Activated naive CD4-positive, alpha-beta T cell treated with Interleukin-2 at 50 U/mL for 16 hours (primary cell): ENCODE data around the gene CST9.
"Not testable (repeated sequence)": the region's sequence is repeated elsewhere in the genome, so short reads cannot be mapped to it uniquely, and the experiment has no call there.

Source experiments
- DNase-seq: peaks from one replicate; pipeline ENCODE4 v3.0.0-alpha.2; 2020

The CST9 gene

DNA sequence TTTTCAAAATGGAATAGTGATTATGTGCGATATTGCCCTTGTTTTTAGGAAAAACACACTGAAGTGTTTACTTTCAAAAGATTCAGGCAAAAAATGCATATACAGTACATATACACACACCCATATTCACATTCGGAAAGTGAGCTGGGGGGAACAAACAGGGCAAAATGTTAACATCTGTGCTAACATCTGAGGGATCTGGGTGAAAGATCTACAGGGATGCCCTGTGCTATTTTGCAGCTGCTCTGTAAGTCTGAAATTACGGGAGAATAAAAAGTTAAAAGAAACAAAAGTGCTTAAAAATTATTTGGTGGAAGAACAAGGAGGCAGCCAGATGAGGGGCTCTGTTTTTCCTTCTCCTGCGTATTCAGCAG is 31.2 kb upstream of the CST9 start:
- DNase-seq: no peak

DNA sequence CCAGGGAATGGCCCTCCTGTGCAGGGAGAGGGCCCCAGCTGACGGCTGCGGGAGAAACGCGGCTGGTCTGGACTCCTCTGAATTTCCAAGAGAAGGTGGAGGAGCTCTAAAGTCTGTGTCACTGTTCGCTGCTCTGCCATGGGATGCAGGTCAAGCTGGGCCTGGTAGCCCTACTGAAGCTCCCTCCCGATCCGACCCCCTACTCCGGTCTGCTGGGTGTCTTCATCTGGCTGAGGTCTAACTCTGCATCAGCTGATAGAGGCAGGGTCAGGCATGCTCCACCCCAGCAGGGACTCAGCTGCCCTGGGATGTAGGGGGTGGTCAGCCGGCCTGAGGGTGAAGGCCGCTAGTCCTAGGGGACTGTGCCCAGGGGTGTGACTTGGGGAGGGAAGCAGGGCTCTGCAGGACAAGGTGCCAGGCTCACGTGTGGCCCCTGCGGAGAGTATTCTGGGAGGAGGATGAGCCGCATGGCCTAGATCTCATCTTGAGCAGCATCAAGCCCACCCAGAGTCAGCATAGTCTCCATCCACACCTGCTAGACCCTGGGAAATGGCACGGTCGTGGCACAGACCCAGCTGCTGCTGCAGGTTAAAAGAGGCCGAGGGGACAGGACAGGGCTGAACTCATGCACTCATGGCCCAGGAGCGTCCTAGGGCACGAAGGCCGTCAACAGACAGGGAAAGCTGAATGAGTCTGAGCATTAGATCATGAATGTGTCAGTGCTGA is 30.6 kb upstream of the CST9 start:
- no peak for DNase-seq

DNA sequence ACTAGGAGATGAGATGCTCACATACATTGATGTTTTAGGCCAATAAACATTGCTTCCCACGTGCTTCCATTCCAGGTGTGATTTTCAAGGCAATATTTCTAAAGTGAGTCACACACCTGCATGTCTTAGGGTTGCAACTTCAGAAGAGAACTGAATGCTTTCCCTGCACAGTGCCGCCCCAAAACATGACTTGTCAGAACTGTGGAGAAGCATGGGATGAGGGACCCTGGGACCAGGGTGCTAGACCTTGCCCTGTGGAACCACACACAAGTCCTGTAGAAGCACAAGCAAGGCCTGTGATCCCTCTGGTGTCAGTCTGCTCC is 30.0 kb upstream of the CST9 start:
- not testable (repeated sequence) for DNase-seq

DNA sequence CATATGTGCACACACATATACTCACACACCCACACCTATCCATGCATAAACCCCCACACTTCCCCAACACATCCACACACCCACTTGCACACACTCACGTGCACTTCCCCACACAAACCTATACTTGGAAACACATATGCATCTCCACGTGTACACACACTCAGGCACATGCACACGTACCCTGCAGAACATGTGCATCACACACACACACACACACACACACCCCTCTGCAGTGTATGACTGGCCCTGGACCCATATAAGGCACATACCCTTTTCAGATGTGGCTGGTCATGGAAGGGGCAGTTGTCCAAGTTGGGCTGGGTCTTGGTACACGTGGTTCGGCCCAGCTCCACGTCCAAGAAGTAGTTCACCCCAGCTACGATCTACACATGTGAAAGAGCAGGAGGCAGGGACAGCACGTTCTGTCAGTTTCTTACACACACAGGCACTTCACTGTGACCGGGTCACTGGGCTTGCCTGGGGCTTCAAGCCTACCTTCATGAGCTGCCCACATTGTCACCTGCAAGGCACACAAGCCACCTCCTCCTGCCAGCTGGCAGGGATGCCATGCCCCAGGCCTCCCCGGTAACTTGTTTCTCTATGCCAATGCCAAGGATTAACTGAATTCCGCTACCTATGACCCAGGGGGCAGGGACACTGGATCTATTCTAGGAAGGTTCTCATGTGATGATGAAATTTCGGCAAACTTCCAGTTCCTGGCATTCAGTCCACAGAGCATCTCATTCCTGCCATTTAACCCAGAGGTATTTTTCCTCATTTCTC is 29.5 kb upstream of the CST9 start:
- no peak for DNase-seq

DNA sequence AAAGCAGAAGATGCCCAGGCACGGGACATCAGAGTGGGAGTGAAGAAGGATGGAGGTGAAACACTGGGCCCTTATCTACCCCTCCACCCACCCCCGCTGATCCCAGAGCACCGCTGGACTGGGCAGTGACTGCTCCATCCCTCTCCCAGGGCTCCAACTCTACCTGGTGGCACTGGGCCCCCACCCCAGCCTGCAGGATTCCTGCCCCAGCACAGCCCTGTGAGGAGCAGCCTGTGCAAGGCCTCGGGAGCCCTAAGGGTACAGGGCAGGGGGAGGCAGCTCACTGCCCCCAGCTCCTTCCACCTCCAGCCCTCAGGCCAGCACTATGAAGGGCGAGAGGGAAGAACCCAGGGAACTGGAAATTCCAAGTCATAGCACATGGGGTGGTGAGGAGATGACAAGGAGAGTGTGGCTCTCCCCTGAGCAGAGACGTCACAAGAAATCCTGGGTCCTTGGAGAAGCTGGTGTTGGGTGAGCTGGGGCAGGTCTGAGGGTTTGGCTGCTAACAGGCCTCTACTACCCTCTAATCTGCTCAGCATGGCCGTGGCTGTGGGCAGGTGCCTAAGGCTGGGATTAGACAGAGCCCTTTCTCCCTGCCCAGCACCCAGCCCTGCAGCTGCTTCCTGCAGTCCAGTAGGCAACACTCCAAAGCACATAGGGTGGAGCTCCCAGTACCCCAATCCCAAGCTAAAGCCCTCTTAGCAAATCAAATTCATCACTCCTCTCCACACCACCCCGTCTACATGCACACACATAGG is 28.5 kb upstream of the CST9 start:
- DNase-seq: no peak

DNA sequence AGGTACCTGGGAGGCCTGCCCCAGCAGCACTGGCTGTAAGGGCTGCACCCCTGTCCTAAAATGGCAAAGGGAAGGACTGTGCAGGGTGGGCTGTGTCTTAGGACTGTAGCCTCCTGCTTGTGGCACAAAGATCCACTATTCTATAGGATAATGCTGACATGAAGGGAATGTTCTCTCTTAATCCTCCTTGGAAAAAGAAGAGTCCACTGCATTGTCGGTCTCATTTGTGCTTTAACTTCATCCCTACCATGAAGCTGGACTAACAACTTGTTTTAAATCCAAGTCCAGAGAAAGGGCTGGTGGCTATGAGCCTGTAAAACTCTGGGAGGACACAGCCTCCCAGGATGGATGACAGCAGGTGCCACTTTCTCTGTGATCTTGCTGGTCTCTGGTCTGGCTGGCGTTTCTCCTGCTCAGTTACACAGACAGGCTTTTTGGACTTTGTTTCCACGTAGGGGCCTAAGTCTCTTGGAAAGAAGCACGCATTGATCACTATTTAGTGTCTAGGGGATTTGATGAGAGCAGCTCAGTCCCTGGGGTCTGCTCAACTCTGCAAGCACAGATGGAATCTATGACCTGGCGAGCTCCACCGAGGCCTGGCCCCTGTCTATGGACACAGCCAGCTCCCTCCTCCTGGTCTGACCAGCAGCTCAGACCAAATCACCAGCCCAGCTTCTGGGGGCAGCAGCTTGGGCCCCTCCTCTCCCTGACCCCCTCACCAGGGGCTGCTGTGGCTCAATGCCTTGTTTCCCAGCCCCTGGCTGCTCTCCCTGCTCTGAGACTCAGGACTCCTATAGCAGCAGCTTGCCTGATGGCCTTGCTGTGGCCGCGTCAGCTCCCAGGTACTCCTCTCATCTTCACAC is 27.2 kb upstream of the CST9 start:
- DNase-seq: no peak

DNA sequence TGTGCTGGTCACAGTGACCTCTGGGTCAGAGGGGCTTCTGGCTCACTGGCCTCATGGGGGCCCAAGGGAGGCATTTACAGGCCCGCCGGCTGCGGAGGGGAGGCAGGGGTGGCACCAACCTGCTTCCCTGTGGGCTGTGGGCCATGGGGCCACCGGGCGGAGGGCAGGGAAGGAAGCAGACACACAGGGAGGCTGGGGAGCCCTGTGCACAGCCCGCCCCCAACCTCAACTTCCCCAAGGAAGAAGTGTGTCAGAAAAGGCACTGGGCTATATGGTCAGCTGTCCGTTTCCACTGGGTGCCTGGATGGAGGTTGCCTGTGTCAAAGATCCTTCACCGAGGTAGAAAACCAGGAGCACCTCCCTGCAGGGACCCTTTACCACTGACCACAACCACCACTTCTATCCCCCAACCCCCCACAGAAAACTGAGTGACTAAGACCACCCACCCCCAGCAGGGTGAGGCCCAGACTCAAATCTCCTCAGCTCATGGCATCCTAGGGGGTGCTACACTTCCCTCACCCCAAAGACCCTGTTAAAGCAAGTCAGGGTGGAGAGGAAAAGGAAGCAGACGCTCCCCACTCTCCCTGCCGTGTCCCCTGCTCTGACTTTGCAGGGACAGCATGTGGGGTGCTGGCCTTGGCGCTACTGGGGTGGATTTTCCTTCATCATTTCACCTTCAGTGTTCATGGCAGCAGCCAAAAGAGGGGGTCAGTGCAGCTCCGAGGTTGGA is 26.4 kb upstream of the CST9 start:
- no peak for DNase-seq

DNA sequence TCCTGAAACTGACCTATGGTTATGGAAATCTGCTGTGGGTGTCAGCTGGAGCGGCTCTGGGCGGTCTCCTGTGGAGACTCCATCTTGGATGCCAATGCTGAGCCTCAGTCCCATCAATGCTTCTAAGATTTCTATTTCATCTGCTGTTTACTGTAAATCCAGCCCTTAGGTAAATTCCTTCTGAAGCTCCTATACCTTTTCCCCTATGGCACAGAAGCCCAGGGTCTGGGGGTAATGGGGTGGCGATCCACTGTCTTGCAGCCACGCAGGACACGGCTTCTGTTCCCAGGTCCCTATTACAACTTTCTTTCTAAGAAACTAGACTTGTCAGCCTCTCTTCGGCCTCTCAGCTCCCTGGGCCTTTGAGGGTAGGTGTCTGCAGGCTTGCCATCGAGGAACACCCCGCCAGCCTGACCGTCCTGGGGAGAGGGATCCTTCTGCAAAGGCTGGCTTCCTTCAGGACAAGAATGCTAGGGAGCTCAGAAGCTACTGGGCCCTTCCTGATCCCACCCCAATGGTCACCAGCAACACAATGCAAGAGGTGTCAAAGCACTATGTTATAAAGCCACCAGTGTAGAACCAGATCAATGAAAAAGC is 25.6 kb upstream of the CST9 start:
- DNase-seq: no peak

DNA sequence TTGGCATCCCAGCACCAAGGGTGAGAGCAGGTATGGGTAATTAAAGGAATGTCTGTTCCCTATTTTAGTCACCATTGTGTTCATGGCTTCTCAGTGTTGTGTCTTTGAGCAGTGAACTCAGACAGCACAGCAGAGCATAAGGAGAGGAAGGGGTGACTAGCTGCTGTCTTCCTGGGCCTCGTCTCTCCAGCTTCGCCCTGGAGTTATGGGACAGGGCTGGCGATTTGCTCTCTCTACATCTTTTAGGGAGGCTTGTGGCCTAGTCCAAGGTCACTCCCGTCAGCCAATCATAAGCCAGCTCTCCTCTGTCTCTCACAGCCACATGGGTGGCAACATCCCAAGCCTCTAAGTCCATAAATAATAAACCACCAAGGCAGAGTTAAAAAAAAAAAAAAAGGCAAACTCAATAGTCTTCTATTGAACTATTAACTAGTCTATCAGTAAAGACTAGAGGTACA is 24.7 kb upstream of the CST9 start:
- no peak for DNase-seq

DNA sequence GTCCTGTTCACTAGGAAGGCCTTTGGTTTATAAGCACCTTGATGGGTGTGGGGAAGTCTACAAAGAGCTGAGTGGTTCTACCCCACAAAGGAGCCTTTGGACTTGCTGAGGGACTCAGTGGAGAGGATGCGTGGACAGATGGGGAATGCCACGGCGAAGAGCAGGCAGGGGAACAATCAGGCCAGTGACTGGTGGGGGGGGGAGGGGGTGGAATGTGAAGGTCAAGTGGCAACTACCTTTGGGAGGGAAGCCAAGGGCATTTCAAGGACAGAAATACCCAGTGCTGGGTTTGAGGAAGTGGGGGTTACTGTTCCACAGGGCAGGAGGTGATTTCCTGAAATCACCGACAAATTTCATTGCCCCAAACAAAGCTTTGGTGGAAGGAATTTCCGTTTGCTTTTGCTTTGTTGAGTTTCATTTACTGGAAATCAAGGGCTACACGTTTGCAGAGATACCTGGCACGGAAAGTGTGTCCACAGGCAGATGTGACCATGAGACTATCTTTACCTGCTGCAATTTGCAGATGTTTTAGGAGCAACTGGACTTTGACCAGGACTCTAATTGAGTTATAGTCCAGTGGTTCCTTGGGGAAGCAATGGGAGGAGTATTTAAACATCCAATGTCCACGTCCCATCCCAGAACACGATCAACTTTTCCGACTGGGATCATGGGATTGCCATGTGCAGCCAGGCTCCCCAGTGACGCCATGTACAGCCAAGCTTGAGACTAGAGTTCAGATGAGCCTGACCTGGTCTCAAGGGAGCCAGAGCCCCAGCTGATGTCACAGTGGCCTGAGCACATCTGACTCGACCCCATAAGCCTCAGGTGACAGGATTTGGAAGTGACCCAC is 24.1 kb upstream of the CST9 start:
- DNase-seq: no peak

DNA sequence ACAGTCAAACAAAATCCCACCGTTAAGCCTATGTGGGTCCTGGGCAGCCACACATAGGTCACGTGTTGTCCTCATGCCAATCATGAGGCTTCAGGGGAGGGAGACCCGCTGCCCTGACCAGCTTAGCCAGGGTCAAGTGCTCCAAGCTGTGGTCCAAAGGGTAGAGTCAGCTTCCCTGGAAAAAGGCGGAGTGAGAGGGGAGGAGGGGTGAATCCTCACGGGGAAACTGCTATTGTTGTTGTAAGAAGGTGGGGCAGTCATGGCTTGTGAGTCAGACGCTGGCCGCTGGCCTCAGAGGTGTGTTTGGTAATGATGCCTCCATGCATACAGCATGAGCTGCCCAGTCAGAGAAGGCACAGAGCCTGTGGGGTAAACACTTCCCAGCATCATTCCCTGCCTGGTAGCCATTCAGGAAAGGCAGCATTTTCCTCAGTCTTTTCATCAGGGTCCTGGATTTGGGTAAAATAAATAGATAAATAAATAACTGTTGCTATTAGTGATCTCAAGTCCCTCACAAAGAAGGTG is 23.4 kb upstream of the CST9 start:
- DNase-seq: no peak

DNA sequence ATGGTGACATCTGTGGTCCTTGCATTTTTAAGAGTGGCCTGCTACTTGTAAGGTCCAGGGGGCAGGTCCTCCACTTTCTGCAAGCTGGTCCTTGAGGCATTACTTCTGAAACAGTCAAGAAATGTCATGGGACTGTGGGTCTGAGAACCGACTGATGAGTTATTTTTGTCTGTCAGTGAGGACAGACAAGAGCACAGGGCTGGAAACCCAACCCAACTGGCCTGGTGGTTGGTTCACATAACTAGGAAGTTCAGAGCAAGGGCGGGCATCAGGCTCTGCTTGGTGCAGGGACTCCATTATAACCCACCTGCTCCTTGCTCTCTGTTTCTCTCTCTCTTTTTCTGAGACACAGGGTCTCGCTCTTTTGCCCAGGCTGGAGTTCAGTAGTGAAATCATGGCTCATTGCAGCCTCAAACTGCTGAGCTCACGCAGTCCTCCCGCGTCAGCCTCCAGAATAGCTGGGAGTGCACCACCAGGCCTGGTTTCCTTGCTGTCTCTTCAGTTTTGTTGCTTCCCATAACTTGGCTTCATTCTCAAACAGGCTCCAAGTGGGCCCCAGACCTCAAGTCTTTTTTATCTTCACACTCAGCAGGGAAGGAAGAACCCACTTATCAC is 22.8 kb upstream of the CST9 start:
- DNase-seq: no peak

DNA sequence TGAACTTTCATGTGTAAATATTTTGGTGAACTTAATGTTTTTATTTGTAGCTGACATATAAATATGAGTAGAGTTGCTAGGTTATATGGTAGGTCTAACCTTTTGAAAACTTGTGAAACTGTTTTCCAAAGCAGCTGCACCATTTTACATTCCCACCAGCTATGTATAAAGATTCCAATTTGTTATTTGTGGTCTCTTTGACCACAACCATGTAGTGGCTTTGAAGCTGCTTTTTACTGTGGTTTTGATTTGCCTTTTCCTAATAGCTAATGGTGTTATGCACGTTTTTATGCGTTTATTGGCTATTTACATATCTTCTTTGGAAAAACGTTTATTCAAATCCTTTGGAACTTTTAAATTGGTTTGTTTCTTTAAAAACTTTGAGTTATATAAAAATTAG is 21.8 kb upstream of the CST9 start:
- no peak for DNase-seq

DNA sequence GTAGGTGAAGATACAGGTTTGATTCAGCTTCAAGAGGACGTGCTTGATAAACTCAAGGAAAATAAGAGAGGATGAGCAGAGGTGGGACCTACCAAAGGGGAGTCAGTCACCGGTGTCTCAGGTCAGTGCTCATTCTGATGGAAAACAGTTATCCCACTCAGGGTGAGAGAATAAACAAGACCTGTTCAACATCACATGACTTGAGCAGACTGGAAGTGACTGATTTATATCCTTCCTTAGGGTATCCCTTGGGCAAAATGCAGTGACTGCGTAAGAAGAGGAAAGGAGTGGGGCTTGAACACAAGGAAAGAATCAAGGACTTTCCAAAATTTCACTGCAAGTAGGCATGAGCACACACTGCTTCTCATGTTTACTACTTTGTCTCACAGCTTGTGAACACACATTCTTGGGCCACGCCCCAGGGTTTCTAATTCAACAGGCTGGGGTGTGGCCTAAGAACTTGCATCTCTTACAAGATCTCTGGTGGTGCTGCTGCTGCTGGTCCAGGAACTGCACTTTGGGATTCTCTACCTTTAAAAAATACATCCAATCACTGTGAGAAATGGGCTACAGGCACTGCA is 20.4 kb upstream of the CST9 start:
- DNase-seq: no peak

DNA sequence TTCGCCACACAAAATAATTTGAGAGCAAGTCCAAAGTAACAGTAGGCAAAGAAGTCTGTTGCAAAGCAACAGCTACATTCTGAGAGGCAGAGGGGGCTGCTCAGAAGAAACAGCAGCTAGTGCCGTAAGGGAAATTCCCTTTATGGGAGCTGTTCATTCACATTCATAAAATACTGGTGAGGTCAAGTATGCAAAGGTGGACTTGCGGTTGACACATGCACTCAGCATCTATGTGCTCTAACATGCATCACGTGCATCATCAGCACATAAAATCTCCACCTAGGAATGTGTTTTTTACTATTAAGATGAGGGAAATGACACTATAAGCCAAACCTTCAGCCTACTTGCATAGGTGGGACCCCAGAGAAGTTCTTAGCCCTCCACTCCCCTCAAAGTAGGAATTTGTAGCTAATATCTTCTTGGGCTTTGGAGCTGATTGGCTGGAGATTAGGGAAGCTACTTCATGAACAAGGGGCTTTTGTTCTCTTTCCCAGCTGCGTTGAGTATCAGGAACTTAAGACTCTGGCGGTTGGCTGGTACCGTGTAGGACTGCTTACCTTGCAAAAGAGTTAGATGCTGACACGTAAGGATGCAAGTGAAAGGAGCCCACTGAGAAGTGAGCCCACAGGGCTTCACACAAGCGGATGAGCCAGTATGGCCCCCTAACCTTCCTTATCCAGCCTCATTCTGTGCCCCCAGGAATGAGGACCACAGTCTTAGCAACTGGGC is 19.7 kb upstream of the CST9 start:
- DNase-seq: no peak

DNA sequence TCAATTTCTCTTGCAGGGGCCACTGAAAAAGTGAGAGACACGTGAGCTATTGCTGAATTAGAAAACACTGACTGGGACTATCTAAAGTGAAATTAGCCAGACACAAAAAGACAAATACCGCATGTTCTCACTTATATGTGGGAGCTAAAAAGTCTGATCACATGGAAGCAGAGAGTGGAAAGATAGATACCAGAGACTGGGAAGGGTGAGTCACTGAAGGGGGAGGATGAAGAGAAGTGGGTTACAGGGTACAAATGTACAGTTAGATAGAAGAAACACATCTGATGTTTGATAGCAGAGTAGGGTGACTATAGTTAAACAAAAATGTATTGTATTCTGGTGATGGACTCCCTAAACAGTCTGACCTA is 18.6 kb upstream of the CST9 start:
- no peak for DNase-seq

DNA sequence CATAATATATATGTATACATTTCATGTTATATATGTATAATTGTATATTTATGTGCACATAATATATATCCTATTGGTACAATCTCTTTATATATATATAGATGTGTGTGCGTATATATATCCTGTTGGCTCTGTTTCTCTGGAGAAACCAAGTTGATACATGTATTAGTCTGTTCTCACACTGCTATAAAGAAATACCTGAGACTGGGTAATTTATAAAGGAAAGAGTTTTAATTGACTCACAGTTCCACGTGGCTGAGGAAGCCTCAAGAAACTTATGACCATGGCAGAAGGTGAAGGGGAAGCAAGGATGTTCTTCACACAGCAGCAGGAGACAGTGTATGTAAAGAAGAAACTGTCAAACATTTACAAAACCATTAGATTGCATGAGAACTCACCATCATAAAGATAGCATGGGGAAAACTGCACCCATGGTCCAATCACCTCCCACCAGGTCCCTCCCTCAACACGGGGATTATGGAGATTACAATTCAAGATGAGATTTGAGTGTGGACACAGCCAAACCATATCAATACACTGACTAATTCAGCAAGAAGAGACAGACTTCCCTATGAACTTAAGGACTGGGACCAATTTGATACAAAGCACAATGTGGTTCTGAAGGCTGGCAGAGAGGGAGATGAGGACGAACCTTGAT is 18.1 kb upstream of the CST9 start:
- DNase-seq: no peak

DNA sequence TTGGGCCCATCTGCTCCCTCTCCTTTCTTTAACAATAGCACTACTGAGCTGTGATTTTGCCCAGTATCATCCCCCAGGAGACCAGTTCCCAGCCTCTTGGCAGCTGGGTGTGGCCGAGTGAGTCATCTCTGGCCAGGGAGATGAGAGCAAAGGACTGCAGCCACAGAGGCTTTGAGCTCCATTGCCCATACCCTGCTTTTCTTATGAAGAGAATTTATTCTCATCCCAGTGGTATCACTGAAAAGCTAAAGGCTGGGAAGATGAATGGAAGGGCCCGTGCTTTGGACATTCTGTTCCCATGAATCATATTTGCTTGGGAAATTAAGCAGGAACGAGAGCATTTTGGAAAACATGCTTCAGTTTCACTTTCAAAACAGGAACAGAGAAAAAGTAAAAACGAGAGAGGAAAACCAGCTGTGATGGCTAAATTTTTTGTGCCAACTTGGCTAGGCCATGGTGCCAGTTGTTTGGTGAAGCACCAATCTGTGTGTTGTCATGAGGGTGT is 17.2 kb upstream of the CST9 start:
- DNase-seq: no peak
